NCI-H1694 (cell line): ENCODE results near the gene SLC22A13.
"Not testable (repeated sequence)": the region's sequence is repeated elsewhere in the genome, so short reads cannot be mapped to it uniquely, and the experiment has no call there.

ENCODE experiments used
- DNase-seq: peaks from one replicate; lab custom pipeline; 2025; lab: John Stamatoyannopoulos, UW

The SLC22A13 gene, protein sequence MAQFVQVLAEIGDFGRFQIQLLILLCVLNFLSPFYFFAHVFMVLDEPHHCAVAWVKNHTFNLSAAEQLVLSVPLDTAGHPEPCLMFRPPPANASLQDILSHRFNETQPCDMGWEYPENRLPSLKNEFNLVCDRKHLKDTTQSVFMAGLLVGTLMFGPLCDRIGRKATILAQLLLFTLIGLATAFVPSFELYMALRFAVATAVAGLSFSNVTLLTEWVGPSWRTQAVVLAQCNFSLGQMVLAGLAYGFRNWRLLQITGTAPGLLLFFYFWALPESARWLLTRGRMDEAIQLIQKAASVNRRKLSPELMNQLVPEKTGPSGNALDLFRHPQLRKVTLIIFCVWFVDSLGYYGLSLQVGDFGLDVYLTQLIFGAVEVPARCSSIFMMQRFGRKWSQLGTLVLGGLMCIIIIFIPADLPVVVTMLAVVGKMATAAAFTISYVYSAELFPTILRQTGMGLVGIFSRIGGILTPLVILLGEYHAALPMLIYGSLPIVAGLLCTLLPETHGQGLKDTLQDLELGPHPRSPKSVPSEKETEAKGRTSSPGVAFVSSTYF

GRCh38 chr3:38265604-38266307 is at the start of gene SLC22A13:
Gene SLC22A13, plus strand, starts transcription at chr3:38265812. Its CDS starts 49 bp downstream, at chr3:38265861.
- DNase-seq, result no peak

- DNase-seq, result no peak
Observed at GRCh38 chr3:38219609-38220197, 45.9 kb upstream of the SLC22A13 start.

DNA sequence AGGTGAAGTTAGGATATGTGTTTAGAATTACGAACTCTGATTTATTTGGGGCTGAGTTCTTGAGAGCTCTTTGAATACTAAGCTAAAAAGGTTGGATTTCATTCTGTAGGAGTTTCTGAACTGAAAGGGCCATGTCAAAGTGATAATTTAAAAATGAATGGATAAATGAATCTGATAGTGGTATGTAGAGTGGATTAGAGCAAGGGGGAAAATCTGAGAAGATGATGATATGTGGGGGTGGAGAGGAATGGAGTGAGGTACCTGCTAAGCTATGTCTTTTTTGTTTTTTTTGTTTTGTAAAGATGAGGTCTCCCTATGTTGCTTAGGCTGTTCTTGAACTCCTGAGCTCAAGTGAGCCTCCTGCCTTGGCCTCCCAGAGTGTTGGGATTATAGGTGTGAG is 44.6 kb upstream of the SLC22A13 start:
- no peak for DNase-seq

DNA sequence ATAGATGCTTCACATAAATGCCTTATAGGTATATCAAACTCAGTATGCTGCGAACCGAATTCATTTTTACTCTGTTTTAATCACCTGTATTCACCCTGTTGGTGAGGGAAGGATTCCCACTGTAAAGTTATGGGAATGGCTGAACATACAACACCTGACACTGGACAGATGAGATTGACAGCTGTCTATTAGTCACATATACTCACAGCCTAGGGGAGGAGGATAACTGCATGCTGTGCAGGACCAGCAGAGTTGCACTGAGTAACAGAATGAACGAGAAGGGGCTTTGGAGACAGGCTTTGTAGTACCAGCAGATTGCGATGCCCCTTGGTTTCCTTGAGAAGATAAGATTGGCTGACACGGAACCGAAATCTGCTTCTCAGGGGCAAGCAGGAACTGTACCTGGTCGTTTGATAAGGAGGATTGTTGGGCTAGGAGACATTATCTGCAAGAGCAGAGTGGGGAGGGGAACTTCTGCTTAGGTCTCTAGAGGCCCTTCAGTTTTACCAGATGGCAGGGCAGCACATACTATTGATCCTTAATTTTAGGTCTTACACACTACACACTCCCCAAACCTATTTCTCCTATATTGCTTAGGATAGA is 43.5 kb upstream of the SLC22A13 start:
- DNase-seq, result no peak

GRCh38 chr3:38224357-38224756 is 41.3 kb upstream of the SLC22A13 start:
- no peak for DNase-seq

- DNase-seq, result no peak
Observed at GRCh38 chr3:38226273-38226672, 39.3 kb upstream of the SLC22A13 start.

DNA sequence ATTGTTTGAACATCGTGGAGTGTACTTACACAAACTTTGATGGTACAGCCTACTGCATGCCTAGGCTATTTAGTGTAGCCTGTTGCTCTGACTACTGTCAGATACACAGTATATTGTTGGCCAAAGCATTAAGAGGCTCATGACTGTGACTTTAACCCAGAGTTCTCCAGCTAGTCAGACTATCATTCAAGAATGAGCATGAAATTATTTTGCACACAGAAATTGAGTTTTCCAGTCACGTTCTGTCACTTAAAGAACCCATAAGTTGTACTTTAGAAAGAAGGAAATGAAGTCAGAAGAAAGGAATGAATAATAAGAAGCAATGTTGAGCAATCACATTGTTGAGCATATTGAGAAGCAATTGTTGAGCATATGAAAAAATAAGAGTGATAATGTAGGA is 37.6 kb upstream of the SLC22A13 start:
- DNase-seq, result no peak

GRCh38 chr3:38229036-38229435 is 36.6 kb upstream of the SLC22A13 start:
- no peak for DNase-seq

DNA sequence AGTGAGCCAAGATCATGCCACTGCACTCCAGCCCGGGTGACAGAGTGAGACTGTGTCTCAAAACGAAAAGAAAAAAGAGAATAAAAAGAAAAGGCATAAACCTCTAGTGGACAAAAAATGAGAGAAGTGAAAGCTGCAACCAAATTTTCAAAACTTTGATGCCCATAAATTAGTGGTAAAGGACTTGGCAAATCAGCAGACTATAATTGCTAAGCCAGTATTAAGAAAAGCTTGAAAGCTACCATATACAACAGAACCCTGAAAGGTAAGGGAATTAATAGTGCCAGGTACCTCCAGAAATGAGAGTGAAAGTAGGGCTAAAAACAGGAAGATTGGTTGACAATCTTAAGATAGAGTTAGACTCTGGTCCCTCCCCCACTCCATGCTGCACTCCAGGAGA is 32.9 kb upstream of the SLC22A13 start:
- no peak for DNase-seq

DNA sequence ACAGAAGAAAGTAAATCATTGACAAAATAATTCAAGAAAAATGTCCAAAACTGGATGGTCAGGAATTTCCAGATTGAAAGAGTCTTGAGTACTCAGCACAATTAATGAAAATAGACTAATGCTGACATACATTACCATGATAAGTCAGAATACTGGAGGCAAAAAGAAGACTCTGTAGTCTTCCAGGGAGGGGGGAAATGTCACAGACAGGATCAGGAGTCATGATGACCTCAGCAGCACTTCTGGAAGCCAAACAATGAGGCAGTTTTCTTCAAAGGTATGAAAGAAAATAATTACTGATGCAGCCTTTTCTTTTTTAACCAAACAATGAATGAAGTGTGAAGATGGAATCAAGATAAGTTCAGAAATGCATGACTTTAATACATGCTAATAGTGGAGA is 30.1 kb upstream of the SLC22A13 start:
- DNase-seq, result no peak

DNA sequence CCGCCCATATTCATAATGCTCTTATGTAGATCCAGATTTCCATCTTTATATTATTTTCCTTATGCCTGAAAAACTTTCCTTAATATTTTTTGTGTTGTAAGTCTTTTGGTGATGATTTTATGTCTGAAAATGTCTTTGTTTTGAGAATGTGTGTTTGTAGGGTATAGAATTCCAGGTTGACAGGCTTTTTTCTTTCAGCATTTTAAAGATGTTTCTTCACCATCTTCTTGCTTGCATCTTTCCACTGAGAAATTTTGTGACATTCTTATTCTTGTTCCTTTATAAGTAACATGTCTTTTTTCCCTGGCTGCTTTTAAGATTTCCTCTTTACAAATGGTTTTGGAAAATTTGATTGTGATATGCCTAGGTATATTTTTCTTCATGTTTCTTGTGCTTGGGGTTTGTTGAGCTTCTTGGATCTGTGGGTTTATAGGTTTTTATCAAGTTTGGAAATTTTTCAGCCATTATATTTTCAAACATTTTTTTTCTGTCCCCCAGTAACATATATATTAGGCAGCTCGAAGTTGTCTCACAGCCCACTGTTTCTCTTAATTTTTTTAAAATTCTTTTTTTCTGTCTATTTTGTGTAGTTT is 27.1 kb upstream of the SLC22A13 start:
- DNase-seq, result no peak

DNA sequence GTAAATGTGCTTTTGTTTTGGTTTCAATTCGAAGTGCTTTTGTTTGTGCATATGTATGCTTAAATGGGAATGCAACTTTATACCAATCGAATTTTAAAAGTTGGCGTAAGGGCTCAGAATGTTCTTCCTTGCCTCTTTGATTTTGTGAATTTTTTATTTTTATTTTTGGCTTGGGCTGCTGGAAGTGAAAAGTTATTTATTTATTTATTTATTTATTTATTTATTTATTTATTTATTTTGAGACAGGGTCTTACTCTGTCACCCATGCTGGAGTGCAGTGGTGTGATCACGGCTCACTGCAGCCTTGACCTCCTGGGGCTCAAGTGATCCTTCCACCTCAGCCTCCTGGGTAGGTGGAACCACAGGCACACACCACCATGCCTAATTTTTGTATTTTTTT is 22.8 kb upstream of the SLC22A13 start:
- not testable (repeated sequence) for DNase-seq

DNA sequence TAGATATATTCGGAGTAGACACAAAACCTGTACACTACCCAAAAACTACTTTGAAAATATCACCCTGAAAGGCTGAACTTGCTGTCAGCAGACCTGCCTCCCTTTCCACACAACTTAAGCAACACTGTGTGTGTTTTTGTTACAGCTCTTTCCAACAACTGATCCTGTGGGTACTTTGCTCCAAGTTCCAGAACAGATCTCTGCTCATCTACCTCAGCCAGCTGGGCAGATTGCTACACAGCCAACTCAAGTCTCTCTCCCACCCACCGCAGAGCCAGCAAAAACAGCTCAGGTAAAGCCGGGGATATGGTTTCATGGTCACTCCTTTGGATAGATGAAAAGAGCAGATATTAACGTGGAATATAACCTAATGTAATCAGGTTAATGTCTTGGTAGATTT is 19.7 kb upstream of the SLC22A13 start:
- no peak for DNase-seq

GRCh38 chr3:38247366-38248035 is 18.1 kb upstream of the SLC22A13 start:
- no peak for DNase-seq

GRCh38 chr3:38250198-38250597 is 15.4 kb upstream of the SLC22A13 start:
- DNase-seq, result no peak

DNA sequence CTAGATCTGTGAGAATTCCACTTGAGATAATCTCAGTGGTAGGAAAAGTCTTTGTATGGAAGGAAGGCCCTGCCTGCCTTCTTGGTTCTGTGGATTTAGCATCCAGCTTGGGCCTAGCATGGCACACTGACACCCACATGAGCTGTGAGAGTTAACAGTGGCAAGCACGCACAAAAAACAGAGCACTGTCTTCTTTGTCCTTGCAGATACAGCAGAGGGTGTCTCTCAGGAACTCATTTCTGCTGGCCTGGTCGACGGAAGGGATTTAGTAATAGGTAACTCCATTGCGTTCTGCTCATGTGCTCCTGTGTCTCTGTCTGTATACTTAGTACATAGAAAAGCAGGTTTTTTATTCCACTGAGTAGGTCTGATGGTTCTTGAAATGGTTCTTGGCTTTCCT is 14.4 kb upstream of the SLC22A13 start:
- no peak for DNase-seq

- no peak for DNase-seq
Observed at GRCh38 chr3:38253704-38254103, 11.9 kb upstream of the SLC22A13 start.

GRCh38 chr3:38254872-38255271 is 10.7 kb upstream of the SLC22A13 start:
- DNase-seq, result no peak

GRCh38 chr3:38255627-38256026 is 10.0 kb upstream of the SLC22A13 start:
- no peak for DNase-seq

DNA sequence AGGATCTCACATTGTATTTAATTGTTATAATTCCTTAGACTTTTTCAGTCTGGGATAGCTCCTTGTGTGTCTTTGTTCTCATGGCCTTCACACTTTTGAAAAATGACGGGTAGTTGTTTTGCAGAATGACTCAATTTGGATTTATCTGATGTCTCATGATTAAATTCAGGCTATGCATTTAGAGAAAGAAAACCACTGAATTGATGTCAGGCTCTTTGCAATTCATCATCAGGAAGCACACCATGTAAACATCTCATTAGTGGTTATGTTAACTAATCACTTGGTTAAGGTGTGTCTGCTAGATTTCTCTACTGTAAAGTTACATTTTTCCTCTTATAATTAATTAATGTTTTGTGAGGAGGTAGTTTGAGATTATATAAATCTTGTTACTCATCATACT is 8.0 kb upstream of the SLC22A13 start:
- no peak for DNase-seq

- peak; percentile 16 for DNase-seq
Observed at GRCh38 chr3:38260474-38260873, 5.1 kb upstream of the SLC22A13 start.
